ENCODE measurements around the gene PEX10.

The PEX10 gene

GRCh38 chr1:2399890-2400575 is 12.3 kb downstream of the PEX10 start:
- no peak for TF ChIP-seq CTCF (conservative IDR thresholded peaks at IDR 0.05; ENCODE audit: low read length)
- TF ChIP-seq EZH2phosphoT487 (IDR thresholded peaks at IDR 0.05; ENCODE audit: borderline replicate concordance): no peak
- Histone ChIP-seq H3K9me3 (ENCODE audit: insufficient read depth, low read depth, low read length) (no peaks in the 10 kb centered on the region), H3K4me3 (ENCODE audit: low read length, poor library complexity, severe bottlenecking) (no peak overlapping the region), H3K9me2 (replicated peaks; ENCODE audit: low read depth, low read length) (no peaks in the 10 kb centered on the region), H3K4me1 (ENCODE audit: insufficient read depth, low read length, poor library complexity, severe bottlenecking) (no peaks in the 10 kb centered on the region), H3K79me2 (ENCODE audit: insufficient read depth, low read length) (peaks cover 11% of the 10 kb centered on the region; the same call in 1 of the 2 replicates), H3K9ac (ENCODE audit: low read depth, low read length, poor library complexity, severe bottlenecking) (no peak overlapping the region), H3K36me3 (ENCODE audit: insufficient read depth, low read length) (peaks cover 61% of the 10 kb centered on the region; the same call in 1 of the 2 replicates), H2AFZ (ENCODE audit: low read length) (no peak overlapping the region), H4K20me1 (ENCODE audit: insufficient read depth, low read length, poor library complexity, severe bottlenecking) (peaks cover 5% of the 10 kb centered on the region), H3K27me3 (ENCODE audit: insufficient read depth, low read length, poor library complexity, severe bottlenecking) (no peaks in the 10 kb centered on the region), H3K4me2 (ENCODE audit: low read depth, low read length, poor library complexity, severe bottlenecking) (no peak overlapping the region), H3F3A (ENCODE audit: low read depth) (no peaks in the 10 kb centered on the region)

GRCh38 chr1:2398871-2399270 is 13.5 kb downstream of the PEX10 start:
- Histone ChIP-seq H3F3A (ENCODE audit: low read depth) (no peaks in the 10 kb centered on the region), H3K27me3 (ENCODE audit: insufficient read depth, low read length, poor library complexity, severe bottlenecking) (no peaks in the 10 kb centered on the region), H3K9me2 (replicated peaks; ENCODE audit: low read depth, low read length) (no peaks in the 10 kb centered on the region), H3K4me1 (ENCODE audit: insufficient read depth, low read length, poor library complexity, severe bottlenecking) (peaks cover 3% of the 10 kb centered on the region), H2AFZ (ENCODE audit: low read length) (no peak overlapping the region), H3K4me2 (ENCODE audit: low read depth, low read length, poor library complexity, severe bottlenecking) (no peak overlapping the region), H3K79me2 (ENCODE audit: insufficient read depth, low read length) (peaks cover 23% of the 10 kb centered on the region), H3K9me3 (ENCODE audit: insufficient read depth, low read depth, low read length) (no peaks in the 10 kb centered on the region), H3K9ac (ENCODE audit: low read depth, low read length, poor library complexity, severe bottlenecking) (no peak overlapping the region), H4K20me1 (ENCODE audit: insufficient read depth, low read length, poor library complexity, severe bottlenecking) (peaks cover 10% of the 10 kb centered on the region), H3K4me3 (ENCODE audit: low read length, poor library complexity, severe bottlenecking) (no peak overlapping the region), H3K36me3 (ENCODE audit: insufficient read depth, low read length) (peaks cover 49% of the 10 kb centered on the region; the same call in 1 of the 2 replicates)
- TF ChIP-seq EZH2phosphoT487 (IDR thresholded peaks at IDR 0.05; ENCODE audit: borderline replicate concordance) (no peak), CTCF (conservative IDR thresholded peaks at IDR 0.05; ENCODE audit: low read length) (no peak)

GRCh38 chr1:2397007-2397679 is 15.2 kb downstream of the PEX10 start:
- Histone ChIP-seq H3F3A (ENCODE audit: low read depth) (no peaks in the 10 kb centered on the region), H3K27me3 (ENCODE audit: insufficient read depth, low read length, poor library complexity, severe bottlenecking) (no peaks in the 10 kb centered on the region), H3K79me2 (ENCODE audit: insufficient read depth, low read length) (peaks cover 40% of the 10 kb centered on the region), H3K9me3 (ENCODE audit: insufficient read depth, low read depth, low read length) (no peaks in the 10 kb centered on the region), H2AFZ (ENCODE audit: low read length) (no peak overlapping the region), H3K36me3 (ENCODE audit: insufficient read depth, low read length) (peaks cover 33% of the 10 kb centered on the region; the same call in 1 of the 2 replicates), H3K9ac (ENCODE audit: low read depth, low read length, poor library complexity, severe bottlenecking) (no peak overlapping the region), H4K20me1 (ENCODE audit: insufficient read depth, low read length, poor library complexity, severe bottlenecking) (peaks cover 27% of the 10 kb centered on the region), H3K4me3 (ENCODE audit: low read length, poor library complexity, severe bottlenecking) (no peak overlapping the region), H3K9me2 (replicated peaks; ENCODE audit: low read depth, low read length) (no peaks in the 10 kb centered on the region), H3K4me2 (ENCODE audit: low read depth, low read length, poor library complexity, severe bottlenecking) (no peak overlapping the region), H3K4me1 (ENCODE audit: insufficient read depth, low read length, poor library complexity, severe bottlenecking) (peaks cover 18% of the 10 kb centered on the region)
- TF ChIP-seq EZH2phosphoT487 (IDR thresholded peaks at IDR 0.05; ENCODE audit: borderline replicate concordance): no peak
- no peak for TF ChIP-seq CTCF (conservative IDR thresholded peaks at IDR 0.05; ENCODE audit: low read length)

Measured in Loucy (cell line).